GM19397 (cell line): ENCODE results near the gene SLC15A4.

Experiments
- ATAC-seq: cut with Tn5 transposase; IDR thresholded peaks from one replicate; pipeline ENCODE4 v1.9.1; 2021; ENCODE audit warnings: mild to moderate bottlenecking, moderate library complexity; ENCODE audit not compliant: unreplicated experiment

The SLC15A4 gene

GRCh38 chr12:128763395-128763794, 60.4 kb downstream of the SLC15A4 start:
- no peak for ATAC-seq

DNA sequence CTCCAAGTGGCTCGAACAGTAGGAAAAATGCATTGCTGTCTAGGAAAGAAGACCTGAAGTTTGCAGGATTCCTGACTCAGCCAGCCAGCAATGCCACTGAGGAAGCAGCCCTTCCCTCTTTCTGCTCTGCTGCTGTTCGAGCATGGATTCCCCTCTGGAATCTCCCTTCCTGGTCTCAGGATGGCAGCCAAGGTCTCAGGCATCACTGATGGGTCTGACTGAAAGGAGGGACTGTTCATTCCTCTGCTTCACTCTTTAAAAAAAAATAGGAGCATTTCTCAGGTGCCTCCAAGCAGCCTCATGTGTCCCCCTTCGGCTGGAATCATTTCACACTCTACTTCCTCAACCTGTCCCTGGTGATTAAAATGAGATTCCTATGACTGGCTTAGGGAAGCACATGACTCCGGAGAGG, 62.4 kb downstream of the SLC15A4 start:
- ATAC-seq, result no peak

DNA sequence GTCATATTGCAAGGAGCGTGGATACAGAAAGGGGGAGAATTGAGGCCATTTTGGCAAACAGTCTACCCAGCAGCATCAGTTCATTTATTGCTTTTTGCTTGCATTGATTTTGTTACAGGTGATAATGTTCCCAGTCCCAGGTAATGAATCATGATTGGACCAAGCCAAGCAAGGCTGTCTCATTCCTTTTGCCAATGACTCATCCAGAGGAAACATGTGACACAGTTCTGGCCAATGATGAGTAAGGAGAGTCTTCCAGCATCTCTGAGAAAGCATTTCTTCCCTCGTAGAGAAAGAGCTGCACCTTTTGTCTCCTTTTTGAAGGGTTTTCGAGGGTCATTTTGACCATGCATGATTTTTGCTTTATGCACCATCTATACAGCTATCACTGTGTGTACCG, 68.2 kb downstream of the SLC15A4 start:
- no peak for ATAC-seq

DNA sequence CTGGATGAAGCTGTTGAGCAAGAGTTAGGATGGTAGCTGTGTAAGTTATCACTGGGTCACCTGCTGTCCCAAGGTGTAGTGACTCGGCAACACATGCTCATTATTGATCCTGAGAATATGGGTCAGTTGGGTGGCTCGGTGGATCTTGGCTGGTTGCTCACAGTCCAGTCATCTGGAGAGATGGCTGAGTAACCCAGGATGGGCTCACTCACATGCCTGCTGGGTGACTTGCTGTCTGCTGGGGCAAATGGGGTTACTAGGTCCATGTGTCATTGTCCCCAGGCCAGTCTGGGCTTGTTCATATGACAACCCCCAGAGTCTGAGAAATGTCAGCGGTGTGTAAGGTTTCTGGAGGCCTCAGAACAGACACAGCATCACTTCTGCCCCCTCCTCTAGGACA, 69.5 kb downstream of the SLC15A4 start:
- ATAC-seq, result no peak

- ATAC-seq, result no peak
These were observed 70.3 kb downstream of the SLC15A4 start for GRCh38 chr12:128753438-128753837.

- no peak for ATAC-seq
These were observed 71.4 kb downstream of the SLC15A4 start for GRCh38 chr12:128752386-128752785.

DNA sequence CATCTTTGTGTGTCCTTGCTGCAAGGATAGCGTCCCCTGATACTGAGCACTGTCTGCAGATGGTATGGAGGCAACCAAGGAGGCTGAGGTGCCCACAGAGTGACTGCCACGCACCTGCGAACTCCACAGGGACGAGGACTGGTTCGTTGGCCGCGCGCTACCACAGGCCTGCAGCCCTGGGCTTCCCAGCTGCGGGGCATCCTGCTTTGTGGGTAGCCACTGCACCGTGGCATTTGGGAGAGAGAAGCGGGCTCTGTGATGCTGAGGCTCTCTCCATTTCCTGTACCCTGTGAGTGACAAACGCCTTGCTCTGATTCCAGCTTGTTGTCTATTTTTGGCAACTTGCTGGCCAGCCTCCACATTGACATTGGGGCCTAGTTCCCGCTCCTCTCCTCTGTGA, 76.3 kb downstream of the SLC15A4 start:
- no peak for ATAC-seq

GRCh38 chr12:128745772-128746689, 77.7 kb downstream of the SLC15A4 start:
- ATAC-seq, result no peak

GRCh38 chr12:128743916-128744315, 79.8 kb downstream of the SLC15A4 start:
- no peak for ATAC-seq
